Stomach (tissue), 4 donors: ENCODE data around the gene GNAI1.

Experiments
- POLR2A ChIP-seq, 4 donors: fragments of 450-650 bp; IDR thresholded peaks; one replicate each; pipeline ENCODE4 v1.6.1; 2016; ENCODE audit warnings: antibody characterized with exemption in 4 of 4, control low read depth in 2 of 4, mild to moderate bottlenecking in 1 of 4, moderate library complexity in 1 of 4
- TF ChIP-seq, protein P1 (sequence below), 7 experiments: fragments of 450-650 bp in 4 of 7; fragments of 200-600 bp in 3 of 7; sonication (generic) in 3 of 7; IDR thresholded peaks; one replicate each; pipeline ENCODE4 v1.5.1; 2016 to 2019; ENCODE audit warnings: antibody characterized with exemption in 7 of 7, control low read depth in 2 of 7, mild to moderate bottlenecking in 1 of 7

DNA sequence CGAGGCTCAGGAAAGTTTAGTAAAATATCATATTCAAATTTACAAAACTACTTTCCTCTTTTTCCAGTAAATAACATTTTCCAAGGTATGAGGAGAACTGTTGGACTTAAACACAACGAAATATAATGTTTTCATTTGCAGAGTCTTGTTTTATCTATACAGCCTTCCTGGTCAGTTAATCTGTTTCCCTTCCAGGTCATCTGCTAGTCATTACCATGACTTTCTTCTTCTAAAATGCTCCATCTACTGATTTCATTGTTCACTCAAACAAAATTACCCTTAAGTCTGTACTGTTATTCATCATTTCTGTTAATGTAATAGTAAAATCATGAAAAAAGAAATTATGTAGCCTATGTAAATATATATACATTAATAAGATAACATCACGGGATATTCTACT is 69.8 kb downstream of the GNAI1 start:
- TF ChIP-seq, protein P1, sequence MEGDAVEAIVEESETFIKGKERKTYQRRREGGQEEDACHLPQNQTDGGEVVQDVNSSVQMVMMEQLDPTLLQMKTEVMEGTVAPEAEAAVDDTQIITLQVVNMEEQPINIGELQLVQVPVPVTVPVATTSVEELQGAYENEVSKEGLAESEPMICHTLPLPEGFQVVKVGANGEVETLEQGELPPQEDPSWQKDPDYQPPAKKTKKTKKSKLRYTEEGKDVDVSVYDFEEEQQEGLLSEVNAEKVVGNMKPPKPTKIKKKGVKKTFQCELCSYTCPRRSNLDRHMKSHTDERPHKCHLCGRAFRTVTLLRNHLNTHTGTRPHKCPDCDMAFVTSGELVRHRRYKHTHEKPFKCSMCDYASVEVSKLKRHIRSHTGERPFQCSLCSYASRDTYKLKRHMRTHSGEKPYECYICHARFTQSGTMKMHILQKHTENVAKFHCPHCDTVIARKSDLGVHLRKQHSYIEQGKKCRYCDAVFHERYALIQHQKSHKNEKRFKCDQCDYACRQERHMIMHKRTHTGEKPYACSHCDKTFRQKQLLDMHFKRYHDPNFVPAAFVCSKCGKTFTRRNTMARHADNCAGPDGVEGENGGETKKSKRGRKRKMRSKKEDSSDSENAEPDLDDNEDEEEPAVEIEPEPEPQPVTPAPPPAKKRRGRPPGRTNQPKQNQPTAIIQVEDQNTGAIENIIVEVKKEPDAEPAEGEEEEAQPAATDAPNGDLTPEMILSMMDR (IDR thresholded peaks at IDR 0.05): no peak
- no peak for TF ChIP-seq POLR2A (IDR thresholded peaks at IDR 0.05)
